GM18498 (cell line): Measurements from ENCODE around the gene SETX.
A peak's percentile ranks its signal among the peaks of the same experiment; 100 is the strongest.
"Not testable (repeated sequence)": the region's sequence is repeated elsewhere in the genome, so short reads cannot be mapped to it uniquely, and the experiment has no call there.

ENCODE experiments used
- ATAC-seq: cut with Tn5 transposase; IDR thresholded peaks from one replicate; pipeline ENCODE4 v1.9.1; 2021; ENCODE audit warnings: mild to moderate bottlenecking, moderate library complexity; ENCODE audit not compliant: unreplicated experiment

SETX gene, protein sequence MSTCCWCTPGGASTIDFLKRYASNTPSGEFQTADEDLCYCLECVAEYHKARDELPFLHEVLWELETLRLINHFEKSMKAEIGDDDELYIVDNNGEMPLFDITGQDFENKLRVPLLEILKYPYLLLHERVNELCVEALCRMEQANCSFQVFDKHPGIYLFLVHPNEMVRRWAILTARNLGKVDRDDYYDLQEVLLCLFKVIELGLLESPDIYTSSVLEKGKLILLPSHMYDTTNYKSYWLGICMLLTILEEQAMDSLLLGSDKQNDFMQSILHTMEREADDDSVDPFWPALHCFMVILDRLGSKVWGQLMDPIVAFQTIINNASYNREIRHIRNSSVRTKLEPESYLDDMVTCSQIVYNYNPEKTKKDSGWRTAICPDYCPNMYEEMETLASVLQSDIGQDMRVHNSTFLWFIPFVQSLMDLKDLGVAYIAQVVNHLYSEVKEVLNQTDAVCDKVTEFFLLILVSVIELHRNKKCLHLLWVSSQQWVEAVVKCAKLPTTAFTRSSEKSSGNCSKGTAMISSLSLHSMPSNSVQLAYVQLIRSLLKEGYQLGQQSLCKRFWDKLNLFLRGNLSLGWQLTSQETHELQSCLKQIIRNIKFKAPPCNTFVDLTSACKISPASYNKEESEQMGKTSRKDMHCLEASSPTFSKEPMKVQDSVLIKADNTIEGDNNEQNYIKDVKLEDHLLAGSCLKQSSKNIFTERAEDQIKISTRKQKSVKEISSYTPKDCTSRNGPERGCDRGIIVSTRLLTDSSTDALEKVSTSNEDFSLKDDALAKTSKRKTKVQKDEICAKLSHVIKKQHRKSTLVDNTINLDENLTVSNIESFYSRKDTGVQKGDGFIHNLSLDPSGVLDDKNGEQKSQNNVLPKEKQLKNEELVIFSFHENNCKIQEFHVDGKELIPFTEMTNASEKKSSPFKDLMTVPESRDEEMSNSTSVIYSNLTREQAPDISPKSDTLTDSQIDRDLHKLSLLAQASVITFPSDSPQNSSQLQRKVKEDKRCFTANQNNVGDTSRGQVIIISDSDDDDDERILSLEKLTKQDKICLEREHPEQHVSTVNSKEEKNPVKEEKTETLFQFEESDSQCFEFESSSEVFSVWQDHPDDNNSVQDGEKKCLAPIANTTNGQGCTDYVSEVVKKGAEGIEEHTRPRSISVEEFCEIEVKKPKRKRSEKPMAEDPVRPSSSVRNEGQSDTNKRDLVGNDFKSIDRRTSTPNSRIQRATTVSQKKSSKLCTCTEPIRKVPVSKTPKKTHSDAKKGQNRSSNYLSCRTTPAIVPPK (N-terminal part only)

DNA sequence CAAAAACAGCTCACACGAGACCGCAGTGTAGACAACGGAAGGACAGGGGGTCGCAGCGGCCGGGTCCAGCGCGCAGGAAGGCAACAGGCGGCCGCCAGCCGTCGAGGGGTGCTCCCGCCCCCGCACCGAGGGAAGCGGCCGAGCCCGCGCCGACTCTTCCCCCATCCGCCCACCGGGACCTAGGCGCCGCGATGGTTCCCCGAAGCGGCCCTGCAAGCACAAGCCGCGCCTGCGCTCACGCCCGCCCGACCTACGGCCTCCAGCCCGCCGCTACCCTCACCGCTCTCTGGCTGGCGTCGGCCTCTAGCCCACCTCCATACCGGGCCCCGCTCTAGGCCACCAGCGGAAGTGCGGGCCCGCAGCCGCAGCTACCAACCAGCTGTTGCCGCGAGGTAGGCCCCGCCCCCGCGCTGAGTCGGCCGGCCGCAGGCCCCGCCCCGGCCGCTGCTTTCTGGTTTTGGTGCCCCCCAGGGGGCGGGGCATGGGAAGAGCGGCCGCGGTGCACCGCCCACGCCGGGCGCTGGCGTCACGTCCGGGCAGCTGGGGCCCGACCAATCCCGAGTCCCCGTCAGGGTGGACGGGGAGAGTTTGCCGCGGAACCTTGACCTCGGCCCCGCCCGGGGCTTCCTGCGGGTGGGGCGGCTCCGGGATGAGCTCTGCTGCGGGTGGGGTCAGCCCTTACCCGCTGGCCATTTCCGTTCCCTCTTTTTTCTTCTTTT lies at the start of gene SETX:
Gene SETX (minus strand): TSS at position 350 of the 719 bp plus-strand sequence. CDS start 5,558 bp downstream, outside the sequence.
- ATAC-seq, result peak; percentile 86

DNA sequence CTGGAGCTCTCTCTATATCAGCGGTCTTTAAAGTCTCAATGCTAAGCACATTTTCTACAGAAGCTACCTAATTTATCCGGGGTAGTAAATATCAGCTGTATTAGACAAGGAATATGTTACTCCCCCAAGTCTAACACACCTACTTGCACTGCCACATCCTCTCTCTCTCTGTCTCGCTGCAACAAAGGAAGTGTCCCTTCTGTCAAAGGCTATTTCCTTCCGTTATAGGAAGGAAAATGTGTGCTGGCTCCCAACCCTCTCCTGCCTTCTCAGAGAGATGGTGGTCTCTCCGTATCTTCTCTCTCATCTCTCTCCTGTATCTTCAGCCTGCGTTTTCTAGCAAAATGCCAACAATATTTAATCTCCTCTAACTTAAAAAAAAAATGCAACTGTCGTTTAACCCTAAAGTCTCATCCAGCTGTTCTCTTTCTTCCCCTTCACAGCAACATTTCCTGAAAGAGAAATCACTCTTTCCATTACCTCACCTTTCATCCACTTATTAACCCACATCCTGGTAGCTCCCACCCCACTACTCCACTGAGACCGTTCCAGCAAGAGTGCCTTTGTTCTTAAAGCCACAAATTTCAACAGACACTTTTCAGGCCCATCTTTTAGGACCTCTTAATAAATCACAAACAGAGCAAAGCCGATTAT lies 49.6 kb upstream of the SETX start:
- no peak for ATAC-seq

DNA sequence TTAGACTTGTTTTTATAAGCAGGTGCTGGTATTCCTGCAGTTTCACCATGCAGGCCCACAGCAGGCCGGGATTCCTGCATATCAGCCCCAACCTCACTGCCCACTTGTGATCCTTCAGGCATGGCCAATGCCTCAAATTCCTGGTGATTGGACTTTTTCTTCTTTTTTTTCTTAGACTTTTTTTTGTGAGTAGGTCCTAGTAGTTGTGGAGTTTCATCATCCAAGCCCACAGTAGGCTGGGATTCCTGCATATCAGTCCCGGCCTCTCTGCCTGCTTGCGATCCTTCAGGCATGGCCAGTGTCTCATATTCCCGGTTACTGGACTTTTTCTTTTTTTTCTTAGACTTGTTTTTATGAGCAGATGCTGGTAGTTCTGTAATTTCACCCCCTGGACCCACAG lies 47.0 kb upstream of the SETX start:
- ATAC-seq, result no peak

DNA sequence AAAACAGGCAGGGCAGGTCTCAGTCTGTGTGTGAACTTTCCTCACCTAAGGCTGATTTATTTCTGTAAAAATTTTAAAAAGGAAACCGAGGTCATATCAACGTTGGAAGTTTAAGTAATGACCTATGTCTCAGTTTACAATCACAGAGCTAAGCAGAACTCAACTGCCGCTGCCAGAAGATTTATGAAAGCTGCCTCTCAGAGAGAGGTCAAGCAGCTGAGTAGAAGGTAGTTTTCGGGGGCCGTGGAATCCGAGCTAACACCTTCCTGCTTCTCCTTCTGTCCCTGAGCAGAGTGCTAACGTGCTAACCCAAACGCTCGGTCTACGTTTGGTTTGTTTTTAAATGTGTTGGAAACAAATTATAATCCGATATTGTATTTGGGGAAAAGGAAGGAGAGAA lies 40.8 kb upstream of the SETX start:
- ATAC-seq, result no peak

DNA sequence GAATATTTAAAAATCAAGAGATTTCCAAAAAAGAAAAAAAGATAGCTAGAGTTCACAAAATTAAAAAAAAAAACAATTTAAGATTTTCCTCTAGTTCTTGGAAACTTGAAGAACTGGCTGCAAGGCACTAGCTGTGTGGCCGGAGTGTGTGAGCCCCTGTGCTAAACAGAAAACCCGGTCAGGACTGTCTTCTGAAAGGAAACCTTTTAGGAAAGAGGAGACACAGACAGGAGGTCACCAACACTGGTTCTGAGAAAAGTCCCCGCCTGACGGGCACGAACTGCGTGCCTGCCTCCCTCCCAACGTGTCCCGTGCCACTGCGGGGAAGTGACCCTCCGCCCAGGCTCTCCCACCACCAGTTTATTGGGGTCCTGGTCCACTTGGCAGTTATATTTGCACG lies 36.7 kb upstream of the SETX start:
- no peak for ATAC-seq

DNA sequence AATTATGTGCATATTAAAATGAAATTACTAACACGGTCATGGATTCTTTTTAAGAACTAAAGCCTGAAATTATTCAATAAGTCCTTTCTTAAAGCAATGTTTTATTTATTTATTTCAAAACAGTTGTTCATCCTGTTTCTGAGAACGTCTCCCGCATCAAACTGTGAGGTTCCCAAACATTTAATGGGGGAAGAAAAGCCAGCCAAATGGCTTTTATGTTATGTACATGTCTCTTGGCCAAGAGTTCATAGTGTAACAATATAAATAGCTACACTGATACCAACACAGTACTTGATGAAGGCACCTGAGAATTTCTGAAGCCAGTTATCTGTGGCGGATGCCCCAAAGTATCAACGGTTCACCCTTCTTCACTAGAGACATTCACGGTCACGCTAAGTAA lies 36.2 kb upstream of the SETX start:
- no peak for ATAC-seq

DNA sequence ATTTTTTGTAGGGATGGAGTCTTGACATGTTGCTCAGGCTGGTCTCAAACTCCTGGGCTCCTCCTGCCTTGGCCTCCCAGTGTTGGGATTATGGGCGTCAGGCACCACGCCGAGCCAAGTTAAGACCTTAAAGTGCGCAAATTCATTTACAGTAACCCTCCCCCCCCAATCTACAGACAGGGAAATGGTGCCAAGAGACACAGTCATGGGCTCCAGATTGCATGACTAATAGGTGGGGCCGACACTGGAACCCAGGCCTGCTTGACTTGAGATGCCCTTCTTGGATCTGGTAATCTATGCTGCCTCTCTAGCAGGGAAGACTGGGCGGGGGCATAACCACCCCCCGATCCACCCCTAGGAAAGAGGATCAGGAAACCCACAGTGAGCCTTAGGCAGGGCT lies 32.3 kb upstream of the SETX start:
- no peak for ATAC-seq

DNA sequence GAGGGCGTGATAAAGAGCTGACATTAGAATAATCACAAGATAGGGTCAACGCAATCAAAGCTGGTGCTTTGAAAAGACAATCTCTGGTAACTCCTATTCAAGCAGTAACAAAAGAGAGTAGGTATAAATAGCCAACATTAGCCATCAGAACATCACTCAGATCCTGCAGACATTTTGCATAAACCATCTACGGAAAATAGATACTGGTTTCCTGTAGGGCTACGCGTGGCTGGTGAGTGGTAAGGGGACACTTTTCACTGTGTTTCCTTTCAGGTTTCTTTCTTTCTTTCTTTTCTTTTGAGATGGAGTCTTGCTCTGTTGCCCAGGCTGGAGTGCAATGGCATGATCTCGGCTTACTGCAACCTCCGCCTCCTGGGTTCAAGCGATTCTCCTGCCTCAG lies 29.6 kb upstream of the SETX start:
- peak; percentile 38 for ATAC-seq

DNA sequence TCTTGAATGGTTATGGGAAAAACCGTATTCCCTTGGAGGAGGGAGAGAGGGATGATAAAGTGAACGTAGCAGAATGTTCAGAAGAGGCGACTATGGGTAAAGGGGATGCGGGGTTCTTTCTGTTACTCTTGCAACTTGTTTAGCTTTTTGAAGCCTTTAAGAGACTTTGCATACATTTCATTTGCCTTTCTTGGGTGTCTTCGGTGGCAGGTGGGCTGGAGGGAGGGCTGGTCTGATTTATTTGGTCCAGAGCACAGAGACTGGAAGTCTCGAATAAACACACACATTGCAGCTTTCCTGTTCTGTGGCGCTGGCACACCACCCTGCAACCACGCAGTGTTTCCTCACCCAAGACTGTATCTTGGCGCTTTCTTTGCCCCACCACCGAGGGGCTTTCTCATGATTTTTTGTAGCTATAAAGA lies 28.7 kb upstream of the SETX start:
- peak; percentile 49 for ATAC-seq

DNA sequence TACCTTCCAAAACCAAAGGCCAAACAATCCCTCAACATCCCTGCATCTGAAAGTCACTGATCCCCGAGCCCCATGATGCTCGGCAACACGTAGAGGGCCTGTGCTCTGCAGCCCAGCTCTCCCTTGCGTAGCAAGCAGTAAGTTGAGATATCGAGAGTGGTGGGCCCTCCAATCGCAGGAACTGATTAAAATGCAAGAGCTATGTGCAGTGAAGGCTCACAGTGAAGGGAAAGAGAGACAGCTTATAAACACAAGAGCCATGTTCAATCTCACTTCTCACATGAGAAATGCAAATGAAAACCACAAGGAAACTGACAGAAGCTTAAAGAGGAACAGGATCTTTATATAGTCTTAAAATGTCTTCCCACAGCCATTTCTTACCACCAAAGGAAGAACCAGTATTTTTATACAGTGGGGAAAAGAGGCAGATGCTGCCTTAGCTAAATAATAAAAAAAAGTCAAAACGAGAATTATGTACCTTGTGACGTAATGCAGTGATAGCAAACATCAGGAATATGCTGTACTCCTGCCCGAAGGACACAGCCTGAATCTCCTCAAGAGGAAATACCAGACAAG lies 27.3 kb upstream of the SETX start:
- peak; percentile 66 for ATAC-seq

DNA sequence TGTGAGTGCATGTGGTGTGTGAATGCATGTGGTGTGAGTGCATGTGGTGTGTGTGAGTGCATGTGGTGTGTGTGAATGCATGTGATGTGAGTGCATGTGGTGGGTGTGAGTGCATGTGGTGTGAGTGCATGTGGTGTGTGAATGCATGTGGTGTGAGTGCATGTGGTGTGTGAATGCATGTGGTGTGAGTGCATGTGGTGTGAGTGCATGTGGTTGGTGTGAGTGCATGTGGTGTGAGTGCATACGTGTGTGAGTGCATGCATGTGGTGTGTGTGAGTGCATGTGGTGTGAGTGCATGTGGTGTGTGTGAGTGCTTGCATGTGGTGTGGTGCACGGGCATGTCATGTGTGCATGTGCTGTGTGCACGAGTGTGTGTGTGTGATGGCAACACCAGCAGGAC lies 23.6 kb upstream of the SETX start:
- not testable (repeated sequence) for ATAC-seq

DNA sequence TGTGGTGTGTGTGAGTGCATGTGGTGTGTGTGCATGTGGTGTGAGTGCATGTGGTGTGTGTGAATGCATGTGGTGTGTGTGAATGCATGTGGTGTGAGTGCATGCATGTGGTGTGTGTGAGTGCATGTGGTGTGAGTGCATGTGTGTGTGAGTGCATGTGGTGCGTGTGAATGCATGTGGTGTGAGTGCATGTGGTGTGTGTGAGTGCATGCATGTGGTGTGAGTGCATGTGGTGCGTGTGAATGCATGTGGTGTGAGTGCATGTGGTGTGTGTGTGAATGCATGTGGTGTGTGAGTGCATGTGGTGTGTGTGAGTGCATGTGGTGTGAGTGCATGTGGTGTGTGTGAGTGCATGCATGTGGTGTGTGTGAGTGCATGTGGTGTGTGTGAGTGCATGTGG lies 23.0 kb upstream of the SETX start:
- ATAC-seq, result not testable (repeated sequence)

DNA sequence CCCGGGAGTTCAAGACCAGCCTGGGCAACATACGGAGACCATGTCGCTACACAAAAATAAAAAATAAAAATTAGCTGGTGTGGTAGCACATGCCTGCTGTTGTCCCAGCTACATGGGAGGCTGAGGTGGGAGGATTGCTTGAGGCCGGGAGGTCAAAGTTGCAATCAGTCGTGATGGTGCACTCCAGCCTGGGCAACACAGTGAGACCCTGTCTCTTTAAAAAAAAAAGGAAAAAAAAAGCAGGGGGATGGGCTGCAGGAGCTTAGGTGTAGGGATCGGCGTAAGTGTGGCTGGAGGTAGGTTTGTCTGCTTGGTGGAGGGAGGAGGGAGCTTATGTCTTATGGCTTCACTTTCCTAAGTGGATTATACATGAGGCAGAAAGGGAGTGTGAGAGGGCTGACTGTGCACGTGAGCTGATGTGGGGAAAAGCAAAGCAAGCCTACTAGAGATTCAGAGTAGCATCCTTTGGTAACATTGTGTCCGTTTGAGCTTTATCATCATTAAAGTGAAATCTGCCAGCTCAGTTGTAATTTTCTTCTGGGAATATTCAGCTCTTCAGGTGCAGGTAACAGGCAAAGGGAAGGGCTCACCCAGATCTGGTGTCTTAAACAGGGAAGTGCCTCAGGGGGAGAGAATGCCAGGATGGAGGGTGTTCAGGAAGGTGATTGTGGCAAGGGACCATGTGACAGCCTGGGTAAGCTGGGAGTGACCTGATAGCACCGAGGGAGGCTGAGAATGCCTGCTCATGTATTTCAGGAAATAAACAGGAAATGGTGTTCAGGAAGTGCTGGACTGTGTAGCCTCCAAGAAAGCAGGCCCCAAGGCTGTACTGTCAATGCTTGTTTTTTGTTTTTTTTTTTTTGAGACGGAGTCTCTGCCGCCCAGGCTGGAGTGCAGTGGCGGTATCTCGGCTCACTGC lies 17.6 kb upstream of the SETX start:
- no peak for ATAC-seq

DNA sequence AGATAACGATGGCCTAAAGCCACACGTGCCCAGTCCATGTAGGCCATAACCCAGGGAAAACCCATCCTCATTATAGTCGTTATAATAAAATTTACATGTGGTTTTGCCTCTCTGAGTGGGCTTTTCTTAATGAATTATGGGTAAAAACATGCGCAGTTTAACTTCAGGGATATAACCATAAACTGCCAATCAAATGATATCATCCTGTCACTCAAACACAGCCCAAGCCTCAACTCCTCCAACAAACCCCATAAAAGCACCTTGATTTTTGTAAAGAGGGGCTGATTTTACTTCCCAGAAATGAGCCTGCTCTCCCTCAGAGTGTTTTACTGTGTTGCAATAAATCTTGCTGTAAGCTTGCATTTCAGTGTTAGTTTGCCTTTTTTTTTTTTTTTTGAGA lies 15.8 kb upstream of the SETX start:
- ATAC-seq, result no peak

DNA sequence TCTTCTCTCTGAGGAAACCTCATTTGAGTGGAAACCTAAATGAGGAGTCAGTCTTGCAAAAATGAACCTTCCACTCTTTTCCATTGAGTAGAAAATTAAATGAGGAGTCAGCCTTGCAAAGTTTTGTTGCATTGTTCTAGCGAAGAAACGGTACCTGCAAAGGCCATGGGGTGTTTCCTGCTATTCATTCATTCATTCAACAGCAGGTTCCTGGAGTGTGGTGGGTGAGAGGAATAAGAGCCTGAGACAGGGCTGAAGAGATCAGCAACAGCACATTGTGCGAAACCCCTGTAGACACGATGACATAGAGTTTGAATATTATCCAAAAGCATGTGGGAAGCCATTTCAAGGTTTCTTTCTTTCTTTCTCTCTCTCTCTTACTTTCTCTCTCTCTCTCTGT lies 14.6 kb upstream of the SETX start:
- ATAC-seq, result no peak

DNA sequence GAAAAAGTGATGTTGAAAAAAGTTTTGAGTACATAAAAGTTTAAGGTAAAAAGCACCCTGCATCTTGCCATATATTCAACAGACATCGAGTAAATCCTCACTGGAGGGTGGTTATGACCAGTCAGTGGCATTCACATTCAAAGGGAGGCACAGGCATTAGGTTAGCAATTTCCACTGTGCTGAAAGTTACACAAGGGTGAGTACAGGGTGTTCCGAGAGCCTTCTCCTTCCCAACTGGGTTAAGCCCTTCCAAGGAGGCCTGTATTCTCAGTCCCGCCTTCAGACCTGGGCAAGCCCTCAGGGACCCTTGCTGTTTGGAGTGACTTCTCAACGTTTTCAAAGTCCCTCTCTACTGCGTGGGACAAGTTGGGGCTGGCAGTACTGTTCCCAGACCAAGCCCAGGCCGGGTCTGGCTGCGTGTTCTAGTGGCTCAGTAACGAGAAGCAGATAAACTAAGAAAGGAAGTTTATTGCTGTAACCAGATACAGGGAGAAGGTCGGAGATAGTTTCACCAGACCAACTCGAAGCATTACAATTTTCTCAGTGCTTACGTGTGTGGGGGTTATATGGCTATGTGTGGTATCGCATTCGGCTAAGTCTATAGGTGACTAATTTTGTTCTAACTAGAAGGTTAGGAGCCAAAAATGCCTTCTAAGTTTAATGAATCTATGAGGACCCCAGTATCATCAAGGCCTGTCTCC lies 13.0 kb upstream of the SETX start:
- ATAC-seq, result no peak

DNA sequence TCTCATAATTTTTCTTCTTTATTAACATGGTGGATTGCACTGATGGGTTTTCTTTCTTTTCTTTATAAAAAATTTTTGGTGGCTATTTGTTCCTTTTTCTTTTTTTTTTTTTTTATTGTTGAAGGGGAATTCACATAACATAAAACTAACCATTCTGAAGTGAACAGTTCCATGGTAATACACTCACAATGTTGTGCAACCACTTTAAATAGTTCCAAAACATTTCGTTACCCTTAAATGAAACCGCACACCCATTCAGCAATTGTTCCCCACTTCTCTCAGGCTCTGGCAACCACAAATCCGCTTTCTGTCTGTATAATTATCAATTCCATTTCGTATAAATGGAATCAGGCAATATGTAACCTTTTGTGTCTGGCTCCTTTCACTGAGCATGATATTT lies 11.7 kb upstream of the SETX start:
- no peak for ATAC-seq

DNA sequence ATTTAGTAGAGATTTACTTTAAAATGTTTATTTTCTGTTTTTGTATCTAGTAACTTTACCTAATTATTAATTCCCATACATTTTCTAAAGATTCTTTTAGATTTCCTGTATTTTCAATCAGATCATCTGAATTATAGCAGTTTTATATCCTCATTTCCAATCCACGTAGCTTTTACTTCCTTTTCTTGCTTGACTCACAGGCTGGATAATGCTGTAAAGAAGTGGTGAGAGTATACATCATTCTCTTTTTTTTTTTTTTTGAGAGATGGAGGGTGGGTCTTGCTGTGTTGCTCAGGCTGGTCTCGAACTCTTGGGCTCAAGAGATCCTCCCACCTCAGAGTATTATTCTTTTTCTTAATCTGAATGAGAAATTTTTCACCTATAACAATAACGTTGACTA lies 11.2 kb upstream of the SETX start:
- ATAC-seq, result no peak
